Progenitor cell of endocrine pancreas (in vitro differentiated cells): ENCODE measurements around the gene FXYD7. TPM values are rescaled to one million over a fixed set of nuclear protein-coding genes. Genes with fewer than 3 reads are reported as not detected.
"Not testable (repeated sequence)": the region's sequence is repeated elsewhere in the genome, so short reads cannot be mapped to it uniquely, and the experiment has no call there.

Source experiments
- DNase-seq: peaks from one replicate; pipeline ENCODE4 v3.0.0; 2021; ENCODE audit warnings: low spot score; ENCODE audit not compliant: unreplicated experiment
- H3K27ac Mint-ChIP-seq: 2 replicates; pipeline ENCODE4 v1.8.0; 2021; ENCODE audit warnings: mild to moderate bottlenecking, moderate library complexity, mixed read lengths
- H3K27me3 Mint-ChIP-seq: 2 replicates; pipeline ENCODE4 v1.8.0; 2021; ENCODE audit warnings: mixed read lengths
- H3K36me3 Mint-ChIP-seq: 2 replicates; pipeline ENCODE4 v1.8.0; 2022; ENCODE audit warnings: mixed read lengths; ENCODE audit not compliant: insufficient read depth
- H3K4me1 Mint-ChIP-seq: 2 replicates; pipeline ENCODE4 v1.8.0; 2021; ENCODE audit warnings: low read depth, mixed read lengths
- H3K4me3 Mint-ChIP-seq: 2 replicates; pipeline ENCODE4 v1.8.0; 2021; ENCODE audit warnings: low read depth, mild to moderate bottlenecking, moderate library complexity, mixed read lengths
- H3K9me3 Mint-ChIP-seq: 2 replicates; pipeline ENCODE4 v1.8.0; 2021; ENCODE audit warnings: low read depth, mixed read lengths
- CTCF ChIP-seq: fragments of 200-600 bp; sonication (generic); IDR thresholded peaks from one replicate; pipeline ENCODE4 v1.5.0; 2021; ENCODE audit warnings: antibody characterized with exemption, mild to moderate bottlenecking; ENCODE audit not compliant: unreplicated experiment
- total RNA-seq: library from RNA; stranded (reverse); gene quantifications from 2 replicates; pipeline ENCODE4 v1.2.1, GENCODE V29; 2021

The FXYD7 gene
- total RNA-seq, 1 donor from 2014 or later = not detected

GRCh38 chr19:35098413-35099049 lies 44.5 kb upstream of the FXYD7 start:
- TF ChIP-seq CTCF = no peak
- Mint-ChIP-seq H3K9me3 (no peaks in the 10 kb centered on the region), H3K4me1 (no peaks in the 10 kb centered on the region), H3K27me3 (peaks cover 6% of the 10 kb centered on the region), H3K4me3 (no peak overlapping the region), H3K27ac (peak overlapping the region; percentile 41), H3K36me3 (no peaks in the 10 kb centered on the region)
- DNase-seq = no peak

- H3K9me3 Mint-ChIP-seq = no peaks in the 10 kb centered on the region
- DNase-seq = no peak
- H3K27ac Mint-ChIP-seq = no peak overlapping the region
- H3K36me3 Mint-ChIP-seq = no peaks in the 10 kb centered on the region
- H3K4me1 Mint-ChIP-seq = no peaks in the 10 kb centered on the region
- TF ChIP-seq CTCF = no peak
- H3K27me3 Mint-ChIP-seq = peaks cover 6% of the 10 kb centered on the region
- H3K4me3 Mint-ChIP-seq = no peak overlapping the region
Observed at GRCh38 chr19:35099155-35099896, 43.7 kb upstream of the FXYD7 start.

- Mint-ChIP-seq H3K4me1 (no peaks in the 10 kb centered on the region), H3K4me3 (no peak overlapping the region), H3K27me3 (peaks cover 6% of the 10 kb centered on the region), H3K9me3 (no peaks in the 10 kb centered on the region), H3K36me3 (no peaks in the 10 kb centered on the region), H3K27ac (no peak overlapping the region)
- DNase-seq = no peak
- TF ChIP-seq CTCF = no peak
Observed at GRCh38 chr19:35099897-35100275, 43.2 kb upstream of the FXYD7 start.

- Mint-ChIP-seq H3K36me3 (no peaks in the 10 kb centered on the region), H3K9me3 (no peaks in the 10 kb centered on the region), H3K27ac (no peak overlapping the region), H3K27me3 (peaks cover 5% of the 10 kb centered on the region), H3K4me3 (no peak overlapping the region), H3K4me1 (no peaks in the 10 kb centered on the region)
- TF ChIP-seq CTCF = no peak
- no peak for DNase-seq
Observed at GRCh38 chr19:35100588-35101533, 42.2 kb upstream of the FXYD7 start.

GRCh38 chr19:35101949-35102348 lies 41.1 kb upstream of the FXYD7 start:
- not testable (repeated sequence) for H3K4me1 Mint-ChIP-seq, DNase-seq, H3K27me3 Mint-ChIP-seq, H3K27ac Mint-ChIP-seq, H3K4me3 Mint-ChIP-seq, H3K36me3 Mint-ChIP-seq, H3K9me3 Mint-ChIP-seq

- not testable (repeated sequence) for H3K27me3 Mint-ChIP-seq, H3K4me3 Mint-ChIP-seq, H3K9me3 Mint-ChIP-seq, H3K27ac Mint-ChIP-seq, H3K36me3 Mint-ChIP-seq, H3K4me1 Mint-ChIP-seq, DNase-seq
Observed at GRCh38 chr19:35103614-35104013, 39.4 kb upstream of the FXYD7 start.
